Cardiac fibroblast (primary cell): Measurements from ENCODE around the gene ADNP.

Experiments
- DNase-seq, 2 donors: peaks; one replicate each; pipeline versions ENCODE4 v3.0.0 to v3.0.0-alpha.2; 2010; ENCODE audit warnings: low read depth in 2 of 2
- H3K4me3 ChIP-seq, 2 donors: replicated peaks in 1 of 2; 1 replicate in 1 of 2; 2 replicates in 1 of 2; pipeline ENCODE4 v1.5.1; 2011; ENCODE audit warnings: low read depth in 2 of 2, low read length in 2 of 2, mild to moderate bottlenecking in 2 of 2, moderate library complexity in 1 of 2
- CTCF ChIP-seq: IDR thresholded peaks from one replicate; pipeline ENCODE4 v1.5.1; 2011; ENCODE audit warnings: low read depth, mild to moderate bottlenecking, low read length, inconsistent platforms

The ADNP gene

GRCh38 chr20:50874758-50875665 is 56.2 kb downstream of the ADNP start:
- DNase-seq: no peak
- no peak overlapping the region for H3K4me3 ChIP-seq
- TF ChIP-seq CTCF: no peak

GRCh38 chr20:50874111-50874757 is 57.0 kb downstream of the ADNP start:
- no peak for DNase-seq
- no peak for TF ChIP-seq CTCF
- no peak overlapping the region for H3K4me3 ChIP-seq

- no peak for DNase-seq
- TF ChIP-seq CTCF: no peak
- H3K4me3 ChIP-seq: no peak overlapping the region
Measured at GRCh38 chr20:50873585-50873984, 57.7 kb downstream of the ADNP start.

GRCh38 chr20:50872560-50873425 is 58.4 kb downstream of the ADNP start:
- no peak for DNase-seq
- TF ChIP-seq CTCF: no peak
- H3K4me3 ChIP-seq: no peak overlapping the region

- TF ChIP-seq CTCF: no peak
Measured at GRCh38 chr20:50870561-50871161, 60.6 kb downstream of the ADNP start.

More at GRCh38 chr20:50870561-50871161, 60.6 kb downstream of the ADNP start:
- peak in 1 of 2 donors; percentile 33 for DNase-seq
- H3K4me3 ChIP-seq: no peak overlapping the region
